T-helper 17 cell (primary cell): ENCODE data around the gene MMP25. TPM values are rescaled to one million over a fixed set of nuclear protein-coding genes. Genes with fewer than 3 reads are reported as not detected.

Experiments used
- ATAC-seq: fragments of 150-1000 bp; cut with Tn5 transposase; 2 replicates; pipeline ENCODE4 v1.10.0; 2021; ENCODE audit warnings: mild to moderate bottlenecking, moderate library complexity
- DNase-seq, 3 donors: peaks; one replicate each; pipeline versions ENCODE4 v3.0.0 to v3.0.0-alpha.2; 2020 to 2021
- H3K9me3 ChIP-seq: one replicate; pipeline ENCODE4 v1.7.0; 2013; ENCODE audit warnings: low read length, mild to moderate bottlenecking; ENCODE audit not compliant: control insufficient read depth, poor library complexity, severe bottlenecking
- H3K27ac Mint-ChIP-seq: one replicate; pipeline ENCODE4 v1.8.0; 2022; ENCODE audit warnings: mild to moderate bottlenecking, moderate library complexity, mixed read lengths
- H3K27me3 Mint-ChIP-seq: one replicate; pipeline ENCODE4 v1.8.0; 2022; ENCODE audit warnings: mixed read lengths
- H3K36me3 Mint-ChIP-seq: one replicate; pipeline ENCODE4 v1.8.0; 2022; ENCODE audit warnings: low read depth, mixed read lengths
- H3K4me1 Mint-ChIP-seq: one replicate; pipeline ENCODE4 v1.8.0; 2022; ENCODE audit warnings: mild to moderate bottlenecking, mixed read lengths
- H3K4me3 Mint-ChIP-seq: one replicate; pipeline ENCODE4 v1.8.0; 2022; ENCODE audit warnings: mild to moderate bottlenecking, moderate library complexity, mixed read lengths
- total RNA-seq, 4 donors: library from RNA in 2 of 4; stranded (reverse) in 2 of 4; gene quantifications; one replicate each; pipeline ENCODE4 v1.2.3 and lab custom pipeline; 2022 to 2026

The MMP25 gene, protein sequence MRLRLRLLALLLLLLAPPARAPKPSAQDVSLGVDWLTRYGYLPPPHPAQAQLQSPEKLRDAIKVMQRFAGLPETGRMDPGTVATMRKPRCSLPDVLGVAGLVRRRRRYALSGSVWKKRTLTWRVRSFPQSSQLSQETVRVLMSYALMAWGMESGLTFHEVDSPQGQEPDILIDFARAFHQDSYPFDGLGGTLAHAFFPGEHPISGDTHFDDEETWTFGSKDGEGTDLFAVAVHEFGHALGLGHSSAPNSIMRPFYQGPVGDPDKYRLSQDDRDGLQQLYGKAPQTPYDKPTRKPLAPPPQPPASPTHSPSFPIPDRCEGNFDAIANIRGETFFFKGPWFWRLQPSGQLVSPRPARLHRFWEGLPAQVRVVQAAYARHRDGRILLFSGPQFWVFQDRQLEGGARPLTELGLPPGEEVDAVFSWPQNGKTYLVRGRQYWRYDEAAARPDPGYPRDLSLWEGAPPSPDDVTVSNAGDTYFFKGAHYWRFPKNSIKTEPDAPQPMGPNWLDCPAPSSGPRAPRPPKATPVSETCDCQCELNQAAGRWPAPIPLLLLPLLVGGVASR
- total RNA-seq: 1 to 10 TPM; 1.4 to 1.5 TPM
- 7.2 to 11.0 reads per million in 2 donors for total RNA-seq (lab: John Stamatoyannopoulos, UW)

DNA sequence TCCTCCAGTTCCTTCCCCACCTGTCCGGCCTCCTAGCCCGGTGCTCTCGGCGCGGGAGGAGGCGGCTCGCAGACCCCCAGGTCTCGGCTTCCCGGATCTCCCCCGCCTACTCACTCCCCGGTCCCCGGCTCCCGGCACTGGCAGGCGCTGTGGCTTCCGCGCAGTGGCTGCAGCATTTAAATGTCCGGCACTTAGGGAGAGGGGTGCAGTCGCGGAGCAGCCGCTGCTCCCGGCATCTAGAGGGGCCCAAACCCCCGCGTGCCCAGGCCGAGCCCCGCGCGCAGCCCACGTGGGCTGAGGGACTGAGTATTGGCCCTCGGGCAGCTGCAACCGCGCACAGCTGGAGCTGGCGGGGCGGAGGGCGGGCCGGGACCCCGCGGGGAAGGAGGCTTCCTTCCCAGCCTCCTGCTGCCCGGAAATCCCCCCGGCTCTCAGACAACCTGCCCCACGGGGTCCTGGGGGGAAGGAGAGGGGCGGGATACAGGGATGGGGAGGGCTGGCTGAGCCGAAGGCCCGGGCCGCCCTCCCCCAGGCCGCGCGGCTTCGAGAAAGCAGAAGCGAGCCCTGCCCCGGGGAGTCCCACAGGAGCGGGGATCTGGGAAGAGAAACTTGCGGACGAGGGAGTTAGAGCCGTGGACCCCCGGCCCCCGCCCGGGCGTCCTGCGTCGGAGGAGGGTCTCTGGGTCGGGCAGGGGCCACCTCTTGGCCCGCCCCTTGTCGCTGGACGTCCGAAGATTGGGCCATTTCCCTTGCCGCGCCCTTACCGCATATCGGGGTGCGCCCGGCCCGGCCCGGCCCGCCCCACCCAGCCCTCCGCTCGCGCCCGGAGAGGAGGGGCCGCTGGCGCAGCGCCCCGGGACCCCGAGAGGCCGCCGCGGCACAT is at the start of gene MMP25:
Gene MMP25, plus strand, starts transcription at position 804 of the 883 bp plus-strand sequence. CDS start 357 bp downstream, outside the sequence.
- no peak within 1 kb of the TSS for H3K27ac Mint-ChIP-seq
- DNase-seq: no peak
- H3K9me3 ChIP-seq: no peaks in the 10 kb centered on the region
- H3K36me3 Mint-ChIP-seq: peaks cover 4% of the 10 kb centered on the region
- peaks cover 15% of the 10 kb centered on the region for H3K4me1 Mint-ChIP-seq
- H3K4me3 Mint-ChIP-seq: peak within 1 kb of the TSS; percentile 86
- ATAC-seq: peak; percentile 47
- peaks cover 42% of the 10 kb centered on the region for H3K27me3 Mint-ChIP-seq

DNA sequence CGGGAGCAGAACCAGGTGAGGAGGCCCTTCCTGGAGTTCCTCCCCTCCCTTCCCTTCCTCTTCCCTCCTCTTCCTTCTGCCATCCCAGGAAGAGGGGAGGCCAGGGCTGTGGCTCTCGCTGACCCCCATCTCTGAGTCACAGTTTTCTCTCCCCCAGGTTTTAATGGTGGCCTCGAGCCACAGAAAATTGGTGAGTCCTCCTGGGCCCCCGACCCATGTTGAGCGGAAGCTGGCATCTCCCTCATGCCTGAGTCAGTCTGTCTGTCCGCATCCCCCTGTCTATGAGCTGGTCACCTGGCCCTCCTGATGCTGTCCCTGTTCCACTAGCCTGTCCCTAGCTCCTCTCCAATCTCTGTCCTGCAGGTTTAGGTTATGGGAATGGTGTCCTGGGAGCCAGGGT is 46.4 kb upstream of the MMP25 start:
- Mint-ChIP-seq H3K36me3 (no peaks in the 10 kb centered on the region), H3K4me3 (no peak overlapping the region), H3K27ac (no peak overlapping the region), H3K27me3 (peaks cover 15% of the 10 kb centered on the region), H3K4me1 (no peaks in the 10 kb centered on the region)
- ATAC-seq (no peak), DNase-seq (no peak)
- no peaks in the 10 kb centered on the region for H3K9me3 ChIP-seq

DNA sequence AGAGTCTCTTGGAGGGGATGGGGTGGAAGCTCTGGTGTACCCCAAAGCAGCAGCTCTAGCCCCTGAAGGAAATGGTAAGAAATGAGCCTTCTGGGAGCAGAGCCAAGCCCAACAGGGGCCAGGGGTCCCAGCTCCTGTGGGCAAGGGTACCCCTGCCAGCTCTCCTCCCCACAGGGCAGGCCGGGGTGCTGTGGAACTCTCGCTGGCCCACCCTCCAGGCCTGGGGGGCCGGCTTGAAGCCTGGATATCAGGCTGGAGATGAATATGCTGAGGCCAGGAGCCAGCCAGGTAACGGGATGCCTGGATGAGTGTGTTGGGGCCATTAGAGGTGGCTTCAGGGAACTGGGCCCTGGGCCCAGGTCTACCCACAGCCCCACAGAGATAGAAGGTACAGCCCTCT is 45.8 kb upstream of the MMP25 start:
- no peak overlapping the region for H3K4me3 Mint-ChIP-seq
- no peaks in the 10 kb centered on the region for H3K36me3 Mint-ChIP-seq
- no peaks in the 10 kb centered on the region for H3K9me3 ChIP-seq
- DNase-seq (no peak), ATAC-seq (no peak)
- peaks cover 15% of the 10 kb centered on the region for H3K27me3 Mint-ChIP-seq
- no peaks in the 10 kb centered on the region for H3K4me1 Mint-ChIP-seq
- H3K27ac Mint-ChIP-seq: no peak overlapping the region

DNA sequence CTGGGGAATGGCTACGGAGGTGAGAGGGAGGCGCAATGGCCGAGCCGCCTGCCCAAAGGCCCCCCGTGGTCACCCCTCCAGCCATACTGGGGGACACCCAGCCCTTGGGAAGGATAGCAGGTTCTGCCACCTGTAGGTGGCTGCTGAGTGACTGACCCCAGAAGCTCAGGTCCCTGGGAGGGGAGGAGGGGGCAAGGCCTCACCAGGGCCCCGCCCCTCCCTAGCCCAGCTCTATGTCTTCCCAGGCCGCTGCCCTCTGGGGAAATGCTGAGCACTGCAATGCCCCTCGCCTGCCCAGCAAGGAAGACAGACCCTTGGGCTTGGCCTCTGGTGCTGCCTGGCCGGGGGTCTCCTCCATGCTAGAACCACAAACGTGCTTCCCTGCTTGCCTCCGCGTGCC is 45.0 kb upstream of the MMP25 start:
- no peaks in the 10 kb centered on the region for H3K36me3 Mint-ChIP-seq

DNA sequence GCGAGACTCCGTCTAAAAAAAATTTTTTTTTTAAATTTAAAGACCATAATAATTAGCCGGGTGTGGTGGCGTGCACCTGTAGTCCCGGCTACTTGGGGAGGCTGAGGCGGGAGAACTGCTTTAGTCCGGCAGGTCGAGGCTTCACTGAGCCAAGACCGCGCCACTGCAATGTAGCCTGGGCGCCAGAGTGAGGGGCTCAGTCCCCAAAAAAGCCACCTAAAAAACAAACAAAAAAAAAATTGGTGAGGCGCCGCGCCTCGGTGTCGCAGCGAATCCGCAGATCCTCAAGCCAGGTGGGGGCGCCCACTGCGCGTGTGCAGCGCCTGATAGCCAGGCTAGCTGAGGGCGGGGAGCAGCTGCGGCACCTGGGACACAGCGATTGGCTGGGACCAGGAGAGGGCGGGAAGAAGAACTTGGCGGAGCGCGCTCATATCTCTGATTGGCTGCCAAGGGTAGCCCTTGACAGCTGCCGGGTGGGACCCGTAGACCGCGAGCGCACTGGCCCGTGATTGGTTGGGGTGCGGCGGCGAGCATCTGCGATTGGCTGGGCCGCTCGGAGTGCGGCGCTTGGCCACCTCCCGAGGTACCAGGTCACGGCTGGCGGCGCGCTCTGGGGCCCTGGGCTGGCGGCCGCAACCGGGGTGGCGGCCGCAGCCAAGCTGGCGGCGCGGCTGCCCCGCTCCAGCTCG is 42.6 kb upstream of the MMP25 start:
- H3K36me3 Mint-ChIP-seq: no peaks in the 10 kb centered on the region
- no peaks in the 10 kb centered on the region for H3K9me3 ChIP-seq
- ATAC-seq: peak; percentile 99
- peaks cover 17% of the 10 kb centered on the region for H3K4me1 Mint-ChIP-seq
- peak overlapping the region; percentile 85 for H3K4me3 Mint-ChIP-seq
- DNase-seq: peak; percentile 90 to 94 (median 91)
- H3K27me3 Mint-ChIP-seq: peaks cover 15% of the 10 kb centered on the region
- no peak overlapping the region for H3K27ac Mint-ChIP-seq

More for the DNA sequence above, 45.0 kb upstream of the MMP25 start:
- H3K9me3 ChIP-seq: no peaks in the 10 kb centered on the region
- H3K27me3 Mint-ChIP-seq: peaks cover 15% of the 10 kb centered on the region
- DNase-seq (no peak), ATAC-seq (no peak)
- H3K4me1 Mint-ChIP-seq: no peaks in the 10 kb centered on the region
- no peak overlapping the region for H3K4me3 Mint-ChIP-seq
- no peak overlapping the region for H3K27ac Mint-ChIP-seq

DNA sequence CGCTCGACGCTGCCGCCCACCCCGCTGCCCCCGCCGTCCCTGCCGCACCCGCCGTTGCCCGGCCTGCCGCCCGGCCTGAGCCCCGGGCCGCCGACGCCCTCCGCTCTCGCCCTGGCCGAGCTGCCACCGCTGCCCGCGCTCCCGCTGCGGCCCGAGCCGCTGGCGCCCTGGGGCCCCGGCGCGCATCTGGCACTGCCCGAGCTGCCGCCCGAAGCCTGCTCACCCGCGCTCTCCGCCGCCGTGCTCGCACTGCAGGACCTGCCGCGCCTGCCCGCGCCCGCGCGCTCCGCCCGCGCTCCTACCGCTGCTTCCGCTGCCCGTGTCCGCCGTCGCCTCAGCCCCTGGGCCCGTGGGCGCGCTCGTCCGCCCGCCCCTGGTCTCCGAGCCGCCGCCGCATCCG is 42.0 kb upstream of the MMP25 start:
- Mint-ChIP-seq H3K4me1 (peaks cover 18% of the 10 kb centered on the region), H3K27ac (no peak overlapping the region), H3K27me3 (peaks cover 10% of the 10 kb centered on the region), H3K4me3 (no peak overlapping the region), H3K36me3 (no peaks in the 10 kb centered on the region)
- no peaks in the 10 kb centered on the region for H3K9me3 ChIP-seq
- DNase-seq (no peak), ATAC-seq (no peak)

DNA sequence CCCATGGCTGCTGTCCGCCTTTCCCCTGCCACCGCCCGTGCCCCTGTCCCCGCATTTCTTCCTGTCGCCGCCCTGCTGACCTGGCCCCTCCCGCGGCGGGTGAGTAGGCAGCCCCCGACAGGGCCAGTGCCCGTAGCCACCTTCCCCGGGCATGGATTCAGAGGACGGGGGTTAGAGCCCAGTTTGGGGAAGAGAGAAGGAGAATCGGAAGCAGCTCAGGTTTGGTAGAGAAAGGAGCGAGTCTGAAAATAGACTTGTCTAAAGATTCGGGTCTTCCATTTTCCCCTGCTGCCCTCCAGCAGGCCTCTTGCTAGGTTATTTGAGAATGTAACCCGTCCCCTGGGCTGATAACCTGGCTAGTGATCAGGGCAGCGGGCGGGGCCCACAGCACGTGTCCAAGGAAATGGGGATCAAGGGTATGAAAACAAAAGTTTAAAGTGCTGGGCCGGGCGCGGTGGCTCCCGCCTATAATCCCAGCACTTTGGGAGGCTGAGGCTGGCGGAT is 41.5 kb upstream of the MMP25 start:
- H3K36me3 Mint-ChIP-seq: no peaks in the 10 kb centered on the region
- no peak for DNase-seq
- peaks cover 18% of the 10 kb centered on the region for H3K4me1 Mint-ChIP-seq
- no peak overlapping the region for H3K27ac Mint-ChIP-seq
- no peaks in the 10 kb centered on the region for H3K9me3 ChIP-seq
- no peak for ATAC-seq
- peaks cover 7% of the 10 kb centered on the region for H3K27me3 Mint-ChIP-seq
- peak overlapping the region; percentile 79 for H3K4me3 Mint-ChIP-seq

DNA sequence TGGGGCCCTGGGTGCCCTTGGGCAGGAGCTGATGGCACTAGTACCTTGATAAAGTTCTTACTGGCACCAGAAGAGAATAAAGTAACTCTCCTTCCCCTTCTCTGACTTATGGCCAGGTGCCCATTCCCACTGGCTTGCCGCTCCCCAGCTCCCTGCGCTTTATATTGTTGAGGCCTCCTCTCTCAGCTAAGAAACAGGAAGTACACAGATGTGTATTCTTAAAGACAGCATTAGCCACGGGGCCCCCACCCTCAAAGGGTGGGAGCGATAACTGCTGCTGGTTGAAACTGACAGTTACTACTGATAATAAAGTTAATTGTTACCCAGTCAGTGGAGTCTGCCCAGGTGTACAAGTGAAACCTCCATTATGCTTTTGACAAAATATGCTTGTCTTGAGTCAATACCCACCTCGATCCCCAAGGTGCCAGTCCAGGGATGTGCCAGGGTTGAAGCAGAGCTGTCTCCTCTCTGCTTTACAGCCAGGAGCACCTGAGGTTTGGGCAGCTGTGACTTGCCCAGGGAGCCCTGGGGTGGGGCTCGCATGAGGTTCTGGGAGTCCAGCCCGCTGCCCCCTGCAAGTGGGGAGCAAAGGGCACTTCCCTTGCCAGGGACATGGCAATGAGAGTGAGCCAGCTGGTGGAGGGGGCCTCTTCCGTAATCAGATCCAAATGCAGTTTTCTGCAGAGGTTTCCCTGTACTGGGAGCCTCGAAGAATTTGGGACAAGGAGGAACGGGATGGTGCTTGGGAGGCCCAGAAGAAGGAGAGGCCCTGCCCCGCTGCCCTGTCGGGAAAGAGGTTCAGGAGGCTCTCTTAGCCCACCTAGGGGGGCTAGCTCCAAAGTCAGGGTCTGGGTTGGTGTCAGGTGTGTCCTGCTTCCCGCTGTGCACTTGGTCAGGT is 39.1 kb upstream of the MMP25 start:
- no peak for DNase-seq
- Mint-ChIP-seq H3K27ac (no peak overlapping the region), H3K36me3 (no peaks in the 10 kb centered on the region), H3K27me3 (no peaks in the 10 kb centered on the region), H3K4me1 (peaks cover 18% of the 10 kb centered on the region), H3K4me3 (peak overlapping the region; percentile 84)
- H3K9me3 ChIP-seq: no peaks in the 10 kb centered on the region
- no peak for ATAC-seq

DNA sequence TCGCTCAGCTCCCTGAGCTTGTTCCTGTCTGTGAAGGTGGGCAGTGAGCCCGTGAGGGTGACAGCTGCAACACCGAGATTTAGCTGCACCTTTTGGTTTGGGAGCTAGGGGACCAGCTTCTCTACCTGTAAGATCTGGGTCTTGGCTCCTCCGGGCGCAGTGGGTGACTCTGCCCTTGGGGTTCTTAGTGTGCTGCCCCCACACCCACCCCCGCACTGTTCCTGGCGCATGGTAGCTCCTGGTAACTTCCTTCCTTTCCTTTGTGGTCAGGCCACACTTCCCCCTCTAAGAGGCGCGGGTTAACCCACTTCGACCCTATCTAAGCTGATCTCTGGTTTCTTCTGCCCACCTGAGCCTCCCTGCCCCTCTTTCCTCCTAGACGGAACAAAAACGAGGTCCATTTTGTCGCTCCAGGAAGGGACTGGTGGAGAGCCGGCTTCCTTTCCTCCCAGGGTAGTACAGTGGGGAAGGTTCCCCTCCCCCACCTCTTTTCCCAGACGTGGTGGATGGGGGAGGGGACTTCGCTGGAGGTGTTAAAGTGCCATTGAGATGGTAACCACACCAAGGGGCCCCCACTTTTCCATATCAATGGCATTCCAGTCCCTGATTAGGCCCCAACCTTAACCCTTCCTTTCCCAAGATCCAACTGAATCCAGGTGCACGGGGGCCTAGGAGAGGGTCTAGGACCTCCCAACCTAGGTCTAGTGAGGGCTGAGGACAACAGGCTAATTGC is 38.2 kb upstream of the MMP25 start:
- no peaks in the 10 kb centered on the region for H3K9me3 ChIP-seq
- no peak for ATAC-seq

DNA sequence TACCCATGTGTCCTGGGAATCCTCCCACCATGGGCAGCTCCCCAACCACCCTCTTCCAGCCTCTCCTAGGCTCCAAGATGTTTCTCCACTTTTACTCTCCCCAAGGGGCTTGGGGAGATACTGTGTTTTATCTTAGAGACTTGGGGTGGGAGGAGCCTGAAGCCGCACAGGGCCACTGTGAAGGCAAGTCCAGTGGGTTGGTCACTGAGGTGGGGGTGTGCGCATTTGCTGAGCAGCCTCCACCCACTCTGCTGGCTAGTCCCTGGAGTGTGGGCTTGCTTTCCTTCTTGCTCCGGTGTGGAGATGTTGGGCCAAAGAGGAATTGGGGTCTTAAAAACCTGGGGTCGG is 37.7 kb upstream of the MMP25 start:
- Mint-ChIP-seq H3K4me3 (peak overlapping the region; percentile 84), H3K27ac (no peak overlapping the region), H3K36me3 (no peaks in the 10 kb centered on the region), H3K4me1 (peaks cover 18% of the 10 kb centered on the region), H3K27me3 (no peaks in the 10 kb centered on the region)
- ATAC-seq (no peak), DNase-seq (no peak)
- H3K9me3 ChIP-seq: no peaks in the 10 kb centered on the region

More for the DNA sequence above, 38.2 kb upstream of the MMP25 start:
- peaks cover 18% of the 10 kb centered on the region for H3K4me1 Mint-ChIP-seq
- no peaks in the 10 kb centered on the region for H3K36me3 Mint-ChIP-seq
- H3K4me3 Mint-ChIP-seq: peak overlapping the region; percentile 84
- no peak overlapping the region for H3K27ac Mint-ChIP-seq
- DNase-seq: no peak
- H3K27me3 Mint-ChIP-seq: no peaks in the 10 kb centered on the region

DNA sequence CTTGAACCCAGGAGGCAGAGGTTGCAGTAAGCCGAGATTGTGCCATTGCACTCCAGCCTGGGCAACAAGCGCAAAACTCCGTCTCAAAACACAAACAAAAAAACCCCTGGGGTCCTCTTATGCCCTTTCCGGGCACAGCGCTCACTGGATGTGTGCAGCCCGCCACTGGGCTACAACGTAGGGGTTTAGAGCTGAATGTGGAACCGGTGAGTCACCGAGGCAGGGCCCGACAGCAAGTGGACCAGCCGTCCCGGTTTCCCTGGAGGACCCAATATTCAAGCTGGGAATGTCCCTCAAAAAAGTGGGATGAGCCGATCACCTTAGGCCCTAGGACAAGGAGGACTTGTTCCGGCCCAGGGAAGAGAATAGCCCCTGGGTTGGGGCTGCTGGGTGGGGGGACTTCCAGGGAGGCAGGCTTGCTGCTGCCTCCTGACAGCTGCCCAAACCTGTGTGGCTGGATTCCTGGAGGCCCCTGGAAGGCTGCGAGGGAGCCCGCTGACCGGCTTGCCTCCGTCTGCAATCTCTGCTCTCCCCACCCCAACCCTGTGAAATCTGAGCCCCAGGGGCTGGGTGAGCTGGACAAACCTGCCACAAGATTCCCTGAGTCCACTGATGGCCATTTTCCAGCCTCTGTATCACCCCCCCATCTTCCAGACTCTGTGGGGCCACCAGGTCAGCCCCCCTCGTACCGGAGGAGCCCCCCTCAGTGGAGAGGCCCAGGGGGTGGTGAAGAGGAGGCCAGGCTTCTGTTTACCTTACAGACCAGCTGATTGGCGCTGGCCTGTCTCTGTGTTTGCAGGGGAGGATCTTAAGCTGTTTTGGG is 36.6 kb upstream of the MMP25 start:
- DNase-seq (no peak), ATAC-seq (no peak)
- no peak overlapping the region for H3K4me3 Mint-ChIP-seq
- peaks cover 20% of the 10 kb centered on the region for H3K4me1 Mint-ChIP-seq
- no peaks in the 10 kb centered on the region for H3K36me3 Mint-ChIP-seq
- no peaks in the 10 kb centered on the region for H3K9me3 ChIP-seq
- H3K27me3 Mint-ChIP-seq: peaks cover 6% of the 10 kb centered on the region
- H3K27ac Mint-ChIP-seq: no peak overlapping the region
